ENCODE data around the gene RASA1.

The RASA1 gene

GRCh38 chr5:87260604-87261192 is 7.0 kb upstream of the RASA1 start:
- Histone ChIP-seq H3K4me3 (IDR thresholded peaks at IDR 0.05; ENCODE audit: insufficient read depth, low read depth, low read length) (no peak overlapping the region), H3K36me3 (ENCODE audit: insufficient read depth) (no peaks in the 10 kb centered on the region), H4K20me1 (ENCODE audit: insufficient read depth) (no peaks in the 10 kb centered on the region), H3K27me3 (ENCODE audit: insufficient read depth, low read depth) (no peaks in the 10 kb centered on the region), H3K27ac (no peak overlapping the region), H3K79me2 (ENCODE audit: insufficient read depth, low read depth) (no peaks in the 10 kb centered on the region), H3K4me2 (no peak overlapping the region), H2AFZ (ENCODE audit: low read depth) (no peak overlapping the region), H3K9ac (no peak overlapping the region), H3K4me1 (ENCODE audit: low read depth, poor library complexity, severe bottlenecking) (peaks cover 12% of the 10 kb centered on the region)
- TF ChIP-seq, protein P1, sequence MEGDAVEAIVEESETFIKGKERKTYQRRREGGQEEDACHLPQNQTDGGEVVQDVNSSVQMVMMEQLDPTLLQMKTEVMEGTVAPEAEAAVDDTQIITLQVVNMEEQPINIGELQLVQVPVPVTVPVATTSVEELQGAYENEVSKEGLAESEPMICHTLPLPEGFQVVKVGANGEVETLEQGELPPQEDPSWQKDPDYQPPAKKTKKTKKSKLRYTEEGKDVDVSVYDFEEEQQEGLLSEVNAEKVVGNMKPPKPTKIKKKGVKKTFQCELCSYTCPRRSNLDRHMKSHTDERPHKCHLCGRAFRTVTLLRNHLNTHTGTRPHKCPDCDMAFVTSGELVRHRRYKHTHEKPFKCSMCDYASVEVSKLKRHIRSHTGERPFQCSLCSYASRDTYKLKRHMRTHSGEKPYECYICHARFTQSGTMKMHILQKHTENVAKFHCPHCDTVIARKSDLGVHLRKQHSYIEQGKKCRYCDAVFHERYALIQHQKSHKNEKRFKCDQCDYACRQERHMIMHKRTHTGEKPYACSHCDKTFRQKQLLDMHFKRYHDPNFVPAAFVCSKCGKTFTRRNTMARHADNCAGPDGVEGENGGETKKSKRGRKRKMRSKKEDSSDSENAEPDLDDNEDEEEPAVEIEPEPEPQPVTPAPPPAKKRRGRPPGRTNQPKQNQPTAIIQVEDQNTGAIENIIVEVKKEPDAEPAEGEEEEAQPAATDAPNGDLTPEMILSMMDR (conservative IDR thresholded peaks at IDR 0.05; ENCODE audit: low read depth, low read length) = no peak

DNA sequence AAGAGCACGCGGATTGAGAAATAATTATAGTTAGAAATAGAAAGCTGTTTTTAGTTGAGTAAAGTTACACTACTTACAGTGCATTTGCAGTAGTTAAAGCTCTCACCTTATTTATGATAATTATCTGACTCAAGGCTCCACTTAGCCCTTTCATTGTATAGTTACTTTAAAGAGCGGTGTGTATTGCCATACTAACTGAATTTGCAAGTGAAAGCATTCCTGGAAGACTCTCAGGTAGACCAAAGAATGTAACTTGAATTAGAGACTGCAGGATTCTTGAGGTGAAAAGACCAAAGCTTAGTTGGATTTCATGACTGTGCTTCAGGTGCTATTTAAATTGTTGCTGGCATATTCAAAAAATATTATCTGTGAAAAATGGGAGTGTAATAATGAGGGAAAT is 4.2 kb upstream of the RASA1 start:
- Histone ChIP-seq H3K4me2 (no peak overlapping the region), H3K9ac (no peak overlapping the region), H2AFZ (ENCODE audit: low read depth) (no peak overlapping the region), H3K27ac (no peak overlapping the region), H3K36me3 (ENCODE audit: insufficient read depth) (no peaks in the 10 kb centered on the region), H3K4me1 (ENCODE audit: low read depth, poor library complexity, severe bottlenecking) (peaks cover 14% of the 10 kb centered on the region), H3K4me3 (IDR thresholded peaks at IDR 0.05; ENCODE audit: insufficient read depth, low read depth, low read length) (no peak overlapping the region), H4K20me1 (ENCODE audit: insufficient read depth) (no peaks in the 10 kb centered on the region), H3K27me3 (ENCODE audit: insufficient read depth, low read depth) (no peaks in the 10 kb centered on the region), H3K79me2 (ENCODE audit: insufficient read depth, low read depth) (peaks cover under 1% of the 10 kb centered on the region; the same call in 1 of the 2 replicates)
- TF ChIP-seq, protein P1 (conservative IDR thresholded peaks at IDR 0.05; ENCODE audit: low read depth, low read length) = no peak

- Histone ChIP-seq H3K4me1 (ENCODE audit: low read depth, poor library complexity, severe bottlenecking) (peaks cover 24% of the 10 kb centered on the region), H3K27me3 (ENCODE audit: insufficient read depth, low read depth) (no peaks in the 10 kb centered on the region), H3K27ac (peak overlapping the region; percentile 88), H3K79me2 (ENCODE audit: insufficient read depth, low read depth) (peaks cover 34% of the 10 kb centered on the region), H3K4me3 (IDR thresholded peaks at IDR 0.05; ENCODE audit: insufficient read depth, low read depth, low read length) (no peak overlapping the region), H3K36me3 (ENCODE audit: insufficient read depth) (no peaks in the 10 kb centered on the region), H2AFZ (ENCODE audit: low read depth) (peak overlapping the region; percentile 88), H4K20me1 (ENCODE audit: insufficient read depth) (no peaks in the 10 kb centered on the region), H3K9ac (peak overlapping the region; percentile 79), H3K4me2 (peak overlapping the region; percentile 56)
- TF ChIP-seq, protein P1 (conservative IDR thresholded peaks at IDR 0.05; ENCODE audit: low read depth, low read length) = no peak
These were observed 639 bp upstream of the RASA1 start for GRCh38 chr5:87266914-87267573.

- Histone ChIP-seq H3K27me3 (ENCODE audit: insufficient read depth, low read depth) (no peaks in the 10 kb centered on the region), H3K4me3 (IDR thresholded peaks at IDR 0.05; ENCODE audit: insufficient read depth, low read depth, low read length) (no peak overlapping the region), H2AFZ (ENCODE audit: low read depth) (peak overlapping the region; percentile 88), H3K4me2 (peak overlapping the region; percentile 98), H3K9ac (peak overlapping the region; percentile 79), H3K79me2 (ENCODE audit: insufficient read depth, low read depth) (peaks cover 47% of the 10 kb centered on the region), H3K36me3 (ENCODE audit: insufficient read depth) (no peaks in the 10 kb centered on the region), H3K4me1 (ENCODE audit: low read depth, poor library complexity, severe bottlenecking) (peaks cover 28% of the 10 kb centered on the region), H3K27ac (peak overlapping the region; percentile 88), H4K20me1 (ENCODE audit: insufficient read depth) (no peaks in the 10 kb centered on the region)
- TF ChIP-seq, protein P1 (conservative IDR thresholded peaks at IDR 0.05; ENCODE audit: low read depth, low read length) = no peak
These were observed 665 bp downstream of the RASA1 start for GRCh38 chr5:87268126-87268969.

Measured in KMS-11 (cell line).